ENCODE measurements around the gene ADGRA1.

ADGRA1 gene

DNA sequence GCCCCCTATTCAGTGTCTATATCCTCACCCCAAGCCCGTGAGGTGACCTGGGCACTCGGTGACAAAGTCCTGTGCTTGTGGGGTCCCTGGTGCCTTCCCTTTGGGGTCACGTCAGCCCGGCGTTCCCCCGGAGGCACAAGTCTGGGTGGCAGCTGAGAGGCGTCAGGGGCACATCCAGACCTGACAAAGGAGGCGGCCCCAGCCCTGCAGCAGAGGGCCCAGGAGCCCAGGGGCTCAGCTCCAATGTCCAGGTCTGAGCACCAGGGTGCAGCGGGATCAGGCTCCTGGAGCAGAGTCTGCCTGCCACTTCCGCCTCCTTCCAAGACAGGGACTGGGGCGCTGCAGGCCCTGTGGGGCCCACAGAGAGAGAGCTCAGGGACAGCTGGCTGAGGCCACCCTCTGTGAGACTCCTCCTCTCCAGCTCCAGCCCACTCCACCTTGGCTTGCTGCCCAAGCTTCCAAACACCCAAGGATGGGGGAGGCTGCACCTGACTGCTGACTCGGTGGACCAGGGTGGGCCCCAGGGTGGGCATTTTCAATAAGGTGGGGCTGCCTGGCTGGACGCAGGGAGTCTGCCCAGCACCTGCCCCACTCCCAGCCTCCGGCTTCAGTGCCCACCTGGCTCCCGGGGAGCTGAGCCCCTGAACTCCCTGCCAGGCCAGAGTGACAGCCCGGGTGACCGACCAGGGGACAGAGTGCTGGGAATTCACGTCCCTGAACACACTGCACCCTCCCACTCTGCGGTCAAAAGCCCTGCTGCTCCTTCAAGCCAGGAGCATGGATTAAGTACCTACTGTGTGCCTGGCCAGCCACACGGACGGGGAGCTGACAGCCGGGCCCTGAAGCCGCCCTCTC, 71.3 kb downstream of the ADGRA1 start:
- Histone ChIP-seq H3K79me2 (ENCODE audit: insufficient read depth, low read depth) (no peaks in the 10 kb centered on the region), H4K20me1 (ENCODE audit: insufficient read depth) (no peaks in the 10 kb centered on the region), H3K4me3 (IDR thresholded peaks at IDR 0.05; ENCODE audit: insufficient read depth, low read depth, low read length) (no peak overlapping the region), H3K27me3 (ENCODE audit: insufficient read depth, low read depth) (peaks cover 12% of the 10 kb centered on the region), H3K4me2 (no peak overlapping the region), H3K9ac (no peak overlapping the region), H3K36me3 (ENCODE audit: insufficient read depth) (no peaks in the 10 kb centered on the region), H2AFZ (ENCODE audit: low read depth) (no peak overlapping the region), H3K27ac (no peak overlapping the region), H3K4me1 (ENCODE audit: low read depth, poor library complexity, severe bottlenecking) (no peaks in the 10 kb centered on the region)
- TF ChIP-seq CTCF (conservative IDR thresholded peaks at IDR 0.05; ENCODE audit: low read depth, low read length) = no peak

DNA sequence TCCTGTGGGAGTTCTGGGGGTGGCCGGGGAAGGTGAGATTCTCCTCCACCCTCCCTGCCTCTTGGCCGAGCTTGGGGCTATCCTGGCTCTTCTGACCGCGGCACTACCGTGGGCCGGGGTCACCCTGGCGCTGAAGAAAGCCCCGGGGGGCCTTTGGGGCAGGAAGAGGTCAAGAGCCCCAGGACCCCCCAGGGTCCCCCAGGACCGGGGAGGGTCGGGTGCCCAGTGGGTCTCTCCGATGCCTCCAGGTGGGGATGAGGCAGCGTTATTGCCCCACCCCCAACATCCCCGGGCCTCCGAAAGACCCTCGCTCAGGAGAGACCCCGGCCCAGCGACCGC, 71.9 kb downstream of the ADGRA1 start:
- H3K4me1 ChIP-seq (ENCODE audit: low read depth, poor library complexity, severe bottlenecking) = no peaks in the 10 kb centered on the region
- H4K20me1 ChIP-seq (ENCODE audit: insufficient read depth) = no peaks in the 10 kb centered on the region
- TF ChIP-seq CTCF (conservative IDR thresholded peaks at IDR 0.05; ENCODE audit: low read depth, low read length) = no peak
- no peak overlapping the region for H2AFZ ChIP-seq (ENCODE audit: low read depth)
- H3K27ac ChIP-seq = no peak overlapping the region
- no peaks in the 10 kb centered on the region for H3K79me2 ChIP-seq (ENCODE audit: insufficient read depth, low read depth)
- no peak overlapping the region for H3K4me3 ChIP-seq (IDR thresholded peaks at IDR 0.05; ENCODE audit: insufficient read depth, low read depth, low read length)
- no peak overlapping the region for H3K4me2 ChIP-seq
- no peak overlapping the region for H3K9ac ChIP-seq
- H3K27me3 ChIP-seq (ENCODE audit: insufficient read depth, low read depth) = peaks cover 6% of the 10 kb centered on the region; the same call in 1 of the 2 replicates
- H3K36me3 ChIP-seq (ENCODE audit: insufficient read depth) = no peaks in the 10 kb centered on the region

DNA sequence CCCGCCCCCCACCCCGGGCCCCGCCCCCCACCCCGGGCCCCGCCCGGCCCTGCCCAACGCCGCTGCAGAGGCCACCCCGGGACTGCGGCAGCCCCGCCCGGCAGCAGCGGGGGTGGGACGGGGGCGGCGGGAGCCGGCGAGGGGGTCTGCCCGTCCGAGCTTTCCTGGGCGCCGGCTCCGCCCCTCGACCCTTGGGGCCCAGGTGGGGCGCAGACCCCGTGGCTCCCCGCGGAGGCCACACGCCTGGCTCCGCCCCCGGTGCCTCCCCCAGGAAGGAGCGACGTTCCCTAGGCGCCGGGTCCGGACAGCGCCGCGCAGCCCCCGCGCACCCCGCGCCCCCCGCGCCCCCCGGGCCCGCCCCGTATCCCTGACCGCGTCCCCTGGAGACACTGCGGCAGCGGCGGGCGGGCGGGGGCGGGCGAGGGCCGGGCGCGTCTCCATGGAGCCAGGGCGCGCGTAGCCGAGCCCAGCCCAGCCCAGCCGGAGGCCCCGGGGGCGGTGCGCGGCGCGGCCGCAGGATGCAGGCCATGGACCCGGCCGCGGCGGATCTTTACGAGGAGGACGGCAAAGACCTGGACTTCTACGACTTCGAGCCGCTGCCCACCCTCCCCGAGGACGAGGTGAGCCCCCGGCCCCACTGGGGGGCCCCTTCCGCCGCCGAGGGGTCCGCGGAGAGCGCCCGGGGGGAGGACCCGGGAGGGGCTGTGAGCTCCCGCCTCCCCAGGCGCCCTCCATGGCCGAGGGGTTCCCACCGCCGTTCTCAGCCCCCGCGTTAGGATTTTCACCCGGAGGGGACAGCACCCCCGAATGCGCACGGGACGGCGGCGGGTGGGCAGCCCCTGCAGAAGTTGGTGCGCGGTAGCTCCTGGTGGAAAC, 72.5 kb downstream of the ADGRA1 start, which contains the start of gene KNDC1:
Gene KNDC1 (plus strand): TSS at position 270 of the 876 bp plus-strand sequence. CDS start 249 bp downstream, at position 519.
- H3K36me3 ChIP-seq (ENCODE audit: insufficient read depth) = no peaks in the 10 kb centered on the region
- no peaks in the 10 kb centered on the region for H3K79me2 ChIP-seq (ENCODE audit: insufficient read depth, low read depth)
- H3K27ac ChIP-seq = no peak within 1 kb of the TSS
- H3K9ac ChIP-seq = no peak within 1 kb of the TSS
- H3K27me3 ChIP-seq (ENCODE audit: insufficient read depth, low read depth) = peaks cover under 1% of the 10 kb centered on the region; the same call in 1 of the 2 replicates
- no peak for TF ChIP-seq CTCF (conservative IDR thresholded peaks at IDR 0.05; ENCODE audit: low read depth, low read length)
- H3K4me2 ChIP-seq = no peak within 1 kb of the TSS
- no peaks in the 10 kb centered on the region for H4K20me1 ChIP-seq (ENCODE audit: insufficient read depth)
- H2AFZ ChIP-seq (ENCODE audit: low read depth) = no peak within 1 kb of the TSS
- H3K4me3 ChIP-seq (IDR thresholded peaks at IDR 0.05; ENCODE audit: insufficient read depth, low read depth, low read length) = no peak within 1 kb of the TSS
- H3K4me1 ChIP-seq (ENCODE audit: low read depth, poor library complexity, severe bottlenecking) = no peaks in the 10 kb centered on the region

- Histone ChIP-seq H3K9ac (no peak overlapping the region), H4K20me1 (ENCODE audit: insufficient read depth) (no peaks in the 10 kb centered on the region), H3K79me2 (ENCODE audit: insufficient read depth, low read depth) (no peaks in the 10 kb centered on the region), H2AFZ (ENCODE audit: low read depth) (no peak overlapping the region), H3K27ac (no peak overlapping the region), H3K4me2 (no peak overlapping the region), H3K36me3 (ENCODE audit: insufficient read depth) (no peaks in the 10 kb centered on the region), H3K27me3 (ENCODE audit: insufficient read depth, low read depth) (no peaks in the 10 kb centered on the region; the same call in 1 of the 2 replicates), H3K4me3 (IDR thresholded peaks at IDR 0.05; ENCODE audit: insufficient read depth, low read depth, low read length) (no peak overlapping the region), H3K4me1 (ENCODE audit: low read depth, poor library complexity, severe bottlenecking) (no peaks in the 10 kb centered on the region)
- no peak for TF ChIP-seq CTCF (conservative IDR thresholded peaks at IDR 0.05; ENCODE audit: low read depth, low read length)
Measured at GRCh38 chr10:133160826-133161471, 73.2 kb downstream of the ADGRA1 start.

Data from KMS-11 (cell line).